A673 (cell line): ENCODE measurements around the gene NAPSA. TPM values are rescaled to one million over a fixed set of nuclear protein-coding genes. Genes with fewer than 3 reads are reported as not detected.

Experiments
- BruUV-seq: library from RNA; stranded (reverse); fragments of 400-500 nt; replicated peaks from 2 replicates; lab custom pipeline; 2021; lab: Mats Ljungman, UMichigan
- CTCF ChIA-PET: fragments of 300-600 bp; sonication (Branson Sonifier 250); formaldehyde crosslinking; loops from one replicate; lab custom pipeline; 2022; ENCODE audit warnings: antibody characterized with exemption; lab: Charles Lee
- POLR2A ChIA-PET: fragments of 300-600 bp; sonication (Branson Sonifier 250); formaldehyde crosslinking; loops from one replicate; lab custom pipeline; 2022; ENCODE audit warnings: antibody characterized with exemption; ENCODE audit not compliant: low non-redundant PET; lab: Charles Lee
- DNase-seq: peaks from one replicate; pipeline ENCODE4 v3.0.0-alpha.2; 2015; ENCODE audit warnings: low spot score
- H3K27ac ChIP-seq: fragments of 200-600 bp; sonication (generic); 2 replicates; pipeline ENCODE4 v1.5.1; 2016; ENCODE audit warnings: mixed run types, low read depth, mild to moderate bottlenecking, mixed read lengths, antibody characterized with exemption, low read length; ENCODE audit not compliant: poor library complexity, severe bottlenecking
- H3K27me3 ChIP-seq: fragments of 200-600 bp; sonication (generic); replicated peaks from 2 replicates; pipeline ENCODE4 v1.6.1; 2017; ENCODE audit warnings: mixed run types, low read depth, mild to moderate bottlenecking, mixed read lengths, antibody characterized with exemption, low read length; ENCODE audit not compliant: insufficient read depth, poor library complexity
- H3K36me3 ChIP-seq: fragments of 200-600 bp; sonication (generic); 2 replicates; pipeline ENCODE4 v1.6.1; 2016; ENCODE audit warnings: mixed run types, mild to moderate bottlenecking, mixed read lengths, antibody characterized with exemption, low read length; ENCODE audit not compliant: insufficient read depth, poor library complexity, severe bottlenecking
- H3K4me1 ChIP-seq: fragments of 200-600 bp; sonication (generic); 2 replicates; pipeline ENCODE4 v1.6.1; 2017; ENCODE audit warnings: mixed run types, mild to moderate bottlenecking, mixed read lengths, antibody characterized with exemption, low read length; ENCODE audit not compliant: insufficient read depth, poor library complexity, severe bottlenecking
- H3K4me3 ChIP-seq: fragments of 200-600 bp; sonication (generic); 2 replicates; pipeline ENCODE4 v1.5.1; 2016; ENCODE audit warnings: low read depth, mixed run types, mild to moderate bottlenecking, mixed read lengths, low read length; ENCODE audit not compliant: poor library complexity, severe bottlenecking
- H3K9me3 ChIP-seq: fragments of 200-600 bp; sonication (generic); 2 replicates; pipeline ENCODE4 v1.6.1; 2016; ENCODE audit warnings: mixed run types, low read depth, mild to moderate bottlenecking, mixed read lengths, antibody characterized with exemption, low read length; ENCODE audit not compliant: poor library complexity, severe bottlenecking
- EZH2 ChIP-seq: fragments of 200-600 bp; sonication (generic); IDR thresholded peaks from 2 replicates; pipeline ENCODE4 v1.6.1; 2017; ENCODE audit warnings: borderline replicate concordance, low read depth, mild to moderate bottlenecking, mixed read lengths, antibody characterized with exemption, low read length; ENCODE audit not compliant: poor library complexity, severe bottlenecking
- intact Hi-C: fragments of 100-400 bp; cut with micrococcal nuclease; formaldehyde crosslinking; loops from one replicate; pipeline ENCODE4 v1.10.0; 2022; ENCODE audit not compliant: unreplicated experiment
- total RNA-seq: library from RNA; stranded (reverse); gene quantifications from 2 replicates; pipeline ENCODE4 v1.2.3, GENCODE V29; 2021
- TF ChIP-seq, protein P1 (sequence below): fragments of 300-800, 200-600 bp; sonication (generic); conservative IDR thresholded peaks from 2 replicates; pipeline ENCODE4 v1.5.1; 2017; ENCODE audit warnings: low read depth, mild to moderate bottlenecking, antibody characterized with exemption, low read length, moderate library complexity, mixed read lengths

The NAPSA gene
- total RNA-seq, 1 experiment from 2014 or later = 0.47 TPM

GRCh38 chr19:50317115-50317514, 48.3 kb downstream of the NAPSA start:
- no peak overlapping the region for H3K4me3 ChIP-seq
- ChIA-PET POLR2A (no interaction called here), CTCF (interaction anchor here (1.6 kb wide), 1 partner anchor 11 kb away, joined by 8 read pairs; no protein-coding TSS in a partner anchor)
- H3K4me1 ChIP-seq = peaks cover 18% of the 10 kb centered on the region
- no peaks in the 10 kb centered on the region for H3K9me3 ChIP-seq
- no peak for DNase-seq
- BruUV-seq = no TSS peak
- peaks cover 18% of the 10 kb centered on the region for H3K27me3 ChIP-seq
- intact Hi-C loops = no loop called here
- no peak overlapping the region for H3K27ac ChIP-seq
- TF ChIP-seq EZH2 = no peak
- TF ChIP-seq, protein P1, sequence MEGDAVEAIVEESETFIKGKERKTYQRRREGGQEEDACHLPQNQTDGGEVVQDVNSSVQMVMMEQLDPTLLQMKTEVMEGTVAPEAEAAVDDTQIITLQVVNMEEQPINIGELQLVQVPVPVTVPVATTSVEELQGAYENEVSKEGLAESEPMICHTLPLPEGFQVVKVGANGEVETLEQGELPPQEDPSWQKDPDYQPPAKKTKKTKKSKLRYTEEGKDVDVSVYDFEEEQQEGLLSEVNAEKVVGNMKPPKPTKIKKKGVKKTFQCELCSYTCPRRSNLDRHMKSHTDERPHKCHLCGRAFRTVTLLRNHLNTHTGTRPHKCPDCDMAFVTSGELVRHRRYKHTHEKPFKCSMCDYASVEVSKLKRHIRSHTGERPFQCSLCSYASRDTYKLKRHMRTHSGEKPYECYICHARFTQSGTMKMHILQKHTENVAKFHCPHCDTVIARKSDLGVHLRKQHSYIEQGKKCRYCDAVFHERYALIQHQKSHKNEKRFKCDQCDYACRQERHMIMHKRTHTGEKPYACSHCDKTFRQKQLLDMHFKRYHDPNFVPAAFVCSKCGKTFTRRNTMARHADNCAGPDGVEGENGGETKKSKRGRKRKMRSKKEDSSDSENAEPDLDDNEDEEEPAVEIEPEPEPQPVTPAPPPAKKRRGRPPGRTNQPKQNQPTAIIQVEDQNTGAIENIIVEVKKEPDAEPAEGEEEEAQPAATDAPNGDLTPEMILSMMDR = no peak
- H3K36me3 ChIP-seq = no peaks in the 10 kb centered on the region

DNA sequence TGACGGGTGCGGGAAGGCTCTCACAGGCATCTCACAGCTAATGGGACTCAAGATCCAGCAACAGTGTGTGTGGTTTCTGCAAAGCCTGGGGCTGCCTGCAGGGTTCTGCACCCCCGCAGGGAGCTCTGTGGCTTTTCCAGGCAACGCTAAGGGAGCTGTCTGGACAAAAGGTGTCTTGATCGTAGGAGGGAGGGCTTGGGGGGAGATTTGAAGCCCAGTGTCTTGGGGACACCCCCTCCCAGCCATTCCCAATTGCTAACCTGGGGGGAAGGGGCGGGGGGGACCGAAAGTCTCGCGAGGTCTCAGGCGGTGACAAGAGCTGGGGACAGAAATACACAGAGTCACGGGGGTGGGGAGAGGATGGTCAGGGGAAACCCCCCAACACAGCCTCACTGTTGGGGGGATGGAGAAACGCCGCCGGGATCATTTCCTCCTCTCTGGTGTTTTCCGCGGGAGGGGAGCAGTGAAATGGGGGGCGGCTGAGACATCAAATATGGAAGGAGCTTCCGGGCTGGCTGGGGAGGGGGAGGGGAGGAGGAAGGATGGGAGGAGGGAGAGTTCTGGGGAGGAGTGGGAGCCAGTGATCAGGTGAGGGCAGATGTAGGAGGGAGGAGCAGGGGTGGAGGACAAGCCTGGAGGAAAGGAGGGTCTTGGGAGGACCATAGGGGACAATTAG, 49.5 kb downstream of the NAPSA start:
- Histone ChIP-seq H3K4me1 (peaks cover 23% of the 10 kb centered on the region), H3K36me3 (no peaks in the 10 kb centered on the region), H3K9me3 (no peaks in the 10 kb centered on the region), H3K27me3 (peaks cover 18% of the 10 kb centered on the region), H3K4me3 (peak overlapping the region; percentile 53), H3K27ac (peak overlapping the region; percentile 73)
- DNase-seq = peak; percentile 74
- ChIA-PET POLR2A (interaction anchor here (0.6 kb wide), 1 partner anchor 232 kb away, joined by 6 read pairs; no protein-coding TSS in a partner anchor), CTCF (interaction anchor here (0.5 to 1.6 kb wide), 4 partner anchors 12 to 64 kb away, joined by 3 to 8 read pairs (median 6); no protein-coding TSS in a partner anchor)
- intact Hi-C loops = no loop called here
- TF ChIP-seq, protein P1 = 0 out of 2 replicates have a peak, but pooled peaks have one; percentile 17
- TF ChIP-seq EZH2 = no peak
- BruUV-seq = no TSS peak

DNA sequence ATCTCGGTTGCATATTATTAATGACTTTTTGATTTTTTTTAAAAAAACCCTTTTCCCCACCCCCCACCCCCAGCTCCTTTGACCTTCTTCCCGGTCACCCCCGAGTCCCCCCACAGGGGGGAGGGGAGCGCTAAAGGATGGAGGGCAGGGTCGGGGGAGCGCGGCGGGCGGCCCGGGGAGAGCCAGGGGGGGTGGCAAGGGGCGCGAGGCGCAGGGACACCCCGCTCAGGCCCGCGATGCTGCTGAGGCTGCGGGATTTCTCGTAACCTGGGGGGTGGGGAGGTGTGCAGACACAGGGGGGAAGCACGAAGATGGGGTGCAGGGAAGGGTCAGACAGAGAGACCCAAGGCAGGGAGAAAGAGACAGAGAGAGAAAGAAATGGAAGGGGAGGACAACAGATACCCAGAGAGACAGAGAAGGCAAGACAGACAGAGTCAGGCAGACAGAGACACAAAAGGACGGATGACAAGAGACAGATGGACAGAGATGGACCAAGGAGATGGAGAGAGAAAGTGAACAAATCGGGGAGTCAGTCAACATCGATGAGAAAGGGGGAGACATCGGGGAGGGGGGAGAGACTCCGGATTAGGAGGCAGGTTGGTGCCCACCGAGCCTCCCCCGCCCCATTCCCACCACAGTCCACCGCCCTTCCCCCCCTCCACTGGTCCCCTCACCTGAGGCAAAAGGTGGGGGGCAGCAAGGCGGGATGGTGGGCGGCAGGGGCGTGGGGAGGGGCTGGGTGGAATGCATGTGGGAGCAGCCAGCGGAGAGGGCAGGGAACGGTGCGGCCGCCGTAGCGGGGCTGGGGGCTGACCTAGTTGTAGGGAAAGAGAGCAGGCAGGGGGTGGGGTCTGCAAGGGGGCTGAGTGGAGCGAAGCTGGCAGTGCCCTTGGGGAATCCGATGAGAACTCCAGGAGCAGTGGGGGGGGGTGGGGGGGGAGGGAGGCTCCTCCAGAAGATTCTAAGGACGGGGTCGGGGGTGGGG, 50.4 kb downstream of the NAPSA start:
- ChIA-PET CTCF (interaction anchor here (0.5 kb wide), 1 partner anchor 52 kb away, joined by 3 read pairs; no protein-coding TSS in a partner anchor), POLR2A (interaction anchor here (0.6 kb wide), 1 partner anchor 231 kb away, joined by 6 read pairs; no protein-coding TSS in a partner anchor)
- H3K4me1 ChIP-seq = peaks cover 23% of the 10 kb centered on the region
- no peaks in the 10 kb centered on the region for H3K36me3 ChIP-seq
- H3K27me3 ChIP-seq = peaks cover 18% of the 10 kb centered on the region
- DNase-seq = no peak
- H3K4me3 ChIP-seq = peak overlapping the region; percentile 53
- no peak for TF ChIP-seq EZH2
- TF ChIP-seq, protein P1 = no peak
- intact Hi-C loops = no loop called here
- no peak overlapping the region for H3K27ac ChIP-seq
- no peaks in the 10 kb centered on the region for H3K9me3 ChIP-seq
- BruUV-seq = no TSS peak
